ENCODE measurements around the gene GARIN5B.
A peak's percentile ranks its signal among the peaks of the same experiment; 100 is the strongest.
"Not testable (repeated sequence)": the region's sequence is repeated elsewhere in the genome, so short reads cannot be mapped to it uniquely, and the experiment has no call there.

GARIN5B gene

GRCh38 chr19:55362990-55363716 is at the start of gene GARIN5B:
TSS of gene GARIN5B (minus strand) at chr19:55363260. CDS start at chr19:55363066, 194 bp downstream.
- no peak for DNase-seq (ENCODE audit: low spot score)

GRCh38 chr19:55410168-55410567 is 47.1 kb upstream of the GARIN5B start:
- no peak for DNase-seq (ENCODE audit: low spot score)

- DNase-seq (ENCODE audit: low spot score): not testable (repeated sequence)
Measured at GRCh38 chr19:55409179-55409578, 46.1 kb upstream of the GARIN5B start.

GRCh38 chr19:55408533-55408872 is 45.4 kb upstream of the GARIN5B start:
- no peak for DNase-seq (ENCODE audit: low spot score)

- DNase-seq (ENCODE audit: low spot score): peak; percentile 99
Measured at GRCh38 chr19:55407800-55408532, 44.9 kb upstream of the GARIN5B start.

GRCh38 chr19:55407550-55407799 is 44.4 kb upstream of the GARIN5B start, which contains the start of gene UBE2S:
TSS of gene UBE2S (minus strand) at chr19:55407788. CDS start at chr19:55407589, 199 bp downstream.
- not testable (repeated sequence) for DNase-seq (ENCODE audit: low spot score)

- no peak for DNase-seq (ENCODE audit: low spot score)
Measured at GRCh38 chr19:55406826-55407549, 43.9 kb upstream of the GARIN5B start.

GRCh38 chr19:55406091-55406825 is 43.2 kb upstream of the GARIN5B start:
- DNase-seq (ENCODE audit: low spot score): no peak

- no peak for DNase-seq (ENCODE audit: low spot score)
Measured at GRCh38 chr19:55405638-55406037, 42.6 kb upstream of the GARIN5B start.

- no peak for DNase-seq (ENCODE audit: low spot score)
Measured at GRCh38 chr19:55402509-55402908, 39.4 kb upstream of the GARIN5B start.

GRCh38 chr19:55401390-55401789 is 38.3 kb upstream of the GARIN5B start:
- DNase-seq (ENCODE audit: low spot score): not testable (repeated sequence)

- DNase-seq (ENCODE audit: low spot score): no peak
Measured at GRCh38 chr19:55400281-55401087, 37.4 kb upstream of the GARIN5B start.

- no peak for DNase-seq (ENCODE audit: low spot score)
Measured at GRCh38 chr19:55398200-55398925, 35.3 kb upstream of the GARIN5B start.

- DNase-seq (ENCODE audit: low spot score): no peak
Measured at GRCh38 chr19:55392820-55393761, 30.0 kb upstream of the GARIN5B start.

- no peak for DNase-seq (ENCODE audit: low spot score)
Measured at GRCh38 chr19:55391702-55392615, 28.9 kb upstream of the GARIN5B start.

GRCh38 chr19:55391191-55391670 is 28.2 kb upstream of the GARIN5B start:
- no peak for DNase-seq (ENCODE audit: low spot score)

- no peak for DNase-seq (ENCODE audit: low spot score)
Measured at GRCh38 chr19:55390461-55390880, 27.4 kb upstream of the GARIN5B start.

Measured in globus pallidus (tissue), 1 donor.